ENCODE measurements around the gene CDYL2.

CDYL2 gene

DNA sequence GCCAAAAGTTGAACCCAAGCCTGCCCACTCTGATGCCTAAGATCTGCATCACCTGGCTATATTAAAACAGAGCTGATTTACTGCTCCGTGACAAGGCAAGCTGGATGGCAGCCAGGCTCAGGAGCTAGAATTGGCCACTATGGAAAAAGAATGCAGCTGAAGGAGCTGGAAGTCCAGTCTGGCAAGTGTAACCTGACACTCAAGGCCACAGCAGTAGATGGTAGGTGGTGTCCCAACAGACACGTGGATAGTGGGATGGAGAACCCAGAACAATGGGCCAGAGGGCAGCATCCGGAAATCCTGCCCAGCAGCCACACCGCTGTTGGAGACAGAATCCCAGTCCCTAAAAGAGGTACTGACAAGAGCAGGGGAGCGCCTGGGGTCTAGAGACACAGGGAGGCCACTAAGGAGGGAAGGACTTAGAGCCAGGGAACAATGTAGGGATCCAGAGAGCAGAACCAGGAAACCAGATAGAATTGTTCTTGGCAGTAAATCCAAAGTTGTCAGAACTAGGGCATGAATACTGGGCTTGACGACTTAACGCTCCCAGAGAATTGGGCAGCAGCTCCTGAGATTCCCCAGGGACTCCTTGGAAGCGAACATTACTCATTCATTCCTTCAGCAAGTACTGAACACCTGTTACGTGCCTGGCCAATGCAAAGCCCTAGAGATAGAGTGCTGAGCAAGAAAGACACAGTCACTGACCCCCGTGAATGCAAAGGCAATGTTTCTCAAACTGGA, 85.7 kb downstream of the CDYL2 start:
- no peaks in the 10 kb centered on the region for H3K9me3 ChIP-seq
- H3K4me1 ChIP-seq (ENCODE audit: control insufficient read depth in 1 of 2, insufficient read depth in 1 of 2, low read depth in 1 of 2, low read length in 1 of 2) = peaks cover 7 to 9% of the 10 kb centered on the region in 2 experiments
- no peaks in the 10 kb centered on the region for H3K27me3 ChIP-seq
- no peak overlapping the region for H3K4me3 ChIP-seq (ENCODE audit: low read depth in 1 of 2, low read length in 1 of 2)
- H3K27ac ChIP-seq = no peak overlapping the region
- TF ChIP-seq, protein P1, sequence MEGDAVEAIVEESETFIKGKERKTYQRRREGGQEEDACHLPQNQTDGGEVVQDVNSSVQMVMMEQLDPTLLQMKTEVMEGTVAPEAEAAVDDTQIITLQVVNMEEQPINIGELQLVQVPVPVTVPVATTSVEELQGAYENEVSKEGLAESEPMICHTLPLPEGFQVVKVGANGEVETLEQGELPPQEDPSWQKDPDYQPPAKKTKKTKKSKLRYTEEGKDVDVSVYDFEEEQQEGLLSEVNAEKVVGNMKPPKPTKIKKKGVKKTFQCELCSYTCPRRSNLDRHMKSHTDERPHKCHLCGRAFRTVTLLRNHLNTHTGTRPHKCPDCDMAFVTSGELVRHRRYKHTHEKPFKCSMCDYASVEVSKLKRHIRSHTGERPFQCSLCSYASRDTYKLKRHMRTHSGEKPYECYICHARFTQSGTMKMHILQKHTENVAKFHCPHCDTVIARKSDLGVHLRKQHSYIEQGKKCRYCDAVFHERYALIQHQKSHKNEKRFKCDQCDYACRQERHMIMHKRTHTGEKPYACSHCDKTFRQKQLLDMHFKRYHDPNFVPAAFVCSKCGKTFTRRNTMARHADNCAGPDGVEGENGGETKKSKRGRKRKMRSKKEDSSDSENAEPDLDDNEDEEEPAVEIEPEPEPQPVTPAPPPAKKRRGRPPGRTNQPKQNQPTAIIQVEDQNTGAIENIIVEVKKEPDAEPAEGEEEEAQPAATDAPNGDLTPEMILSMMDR (IDR thresholded peaks at IDR 0.05) = no peak
- no peaks in the 10 kb centered on the region for H3K36me3 ChIP-seq

DNA sequence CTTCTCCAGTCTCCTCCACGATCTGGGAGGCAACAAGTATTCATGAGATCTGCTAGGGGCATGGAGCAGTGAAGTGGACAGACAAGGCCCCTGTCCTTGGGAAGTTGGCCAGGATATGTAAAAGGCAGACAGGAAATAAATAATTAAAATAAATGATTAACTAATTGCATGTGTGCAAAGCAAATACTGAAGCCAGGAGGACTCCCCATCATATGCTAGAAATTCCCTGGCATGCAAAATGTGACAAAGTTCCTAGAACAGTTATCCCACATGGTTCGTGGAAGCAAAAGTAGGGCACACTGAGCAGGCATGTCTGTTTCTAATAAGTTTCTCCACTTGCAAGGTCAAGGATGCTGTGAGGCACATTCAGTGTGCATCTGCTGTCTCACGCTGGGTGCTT, 86.8 kb downstream of the CDYL2 start:
- no peak overlapping the region for H3K4me3 ChIP-seq (ENCODE audit: low read depth in 1 of 2, low read length in 1 of 2)
- TF ChIP-seq, protein P1 (IDR thresholded peaks at IDR 0.05) = no peak
- H3K36me3 ChIP-seq = no peaks in the 10 kb centered on the region
- H3K4me1 ChIP-seq (ENCODE audit: control insufficient read depth in 1 of 2, insufficient read depth in 1 of 2, low read depth in 1 of 2, low read length in 1 of 2) = peaks cover 7 to 9% of the 10 kb centered on the region in 2 experiments
- no peaks in the 10 kb centered on the region for H3K9me3 ChIP-seq
- no peak overlapping the region for H3K27ac ChIP-seq
- H3K27me3 ChIP-seq = no peaks in the 10 kb centered on the region

DNA sequence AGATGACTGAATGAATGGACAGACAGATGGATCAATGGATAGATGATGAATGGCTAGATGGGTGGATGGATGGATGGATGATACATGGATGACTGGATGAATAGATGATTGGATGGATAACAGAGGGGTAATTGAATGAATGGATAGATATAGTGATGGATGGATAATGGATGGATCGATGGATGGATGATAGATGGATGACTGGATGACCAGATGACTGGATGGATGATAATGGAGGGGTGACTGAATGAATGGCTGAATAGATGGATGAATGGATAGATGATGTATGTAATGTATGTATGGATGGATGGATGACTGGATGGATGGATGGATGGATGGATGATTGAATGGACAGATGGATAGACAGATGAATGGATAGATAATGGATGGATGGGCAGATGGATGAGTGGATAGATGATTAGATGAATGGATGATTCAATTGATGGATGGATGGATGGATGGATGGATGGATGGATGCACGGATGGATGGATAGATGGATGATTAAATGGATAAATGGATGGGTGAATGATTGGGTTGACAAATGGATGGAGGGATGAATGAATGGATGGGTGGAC, 87.7 kb downstream of the CDYL2 start:
- H3K36me3 ChIP-seq = no peaks in the 10 kb centered on the region
- H3K27me3 ChIP-seq = no peaks in the 10 kb centered on the region
- TF ChIP-seq, protein P1 (IDR thresholded peaks at IDR 0.05) = no peak
- no peak overlapping the region for H3K4me3 ChIP-seq (ENCODE audit: low read depth in 1 of 2, low read length in 1 of 2)
- no peak overlapping the region for H3K27ac ChIP-seq
- peaks cover 7 to 9% of the 10 kb centered on the region in 2 experiments for H3K4me1 ChIP-seq (ENCODE audit: control insufficient read depth in 1 of 2, insufficient read depth in 1 of 2, low read depth in 1 of 2, low read length in 1 of 2)
- no peaks in the 10 kb centered on the region for H3K9me3 ChIP-seq

DNA sequence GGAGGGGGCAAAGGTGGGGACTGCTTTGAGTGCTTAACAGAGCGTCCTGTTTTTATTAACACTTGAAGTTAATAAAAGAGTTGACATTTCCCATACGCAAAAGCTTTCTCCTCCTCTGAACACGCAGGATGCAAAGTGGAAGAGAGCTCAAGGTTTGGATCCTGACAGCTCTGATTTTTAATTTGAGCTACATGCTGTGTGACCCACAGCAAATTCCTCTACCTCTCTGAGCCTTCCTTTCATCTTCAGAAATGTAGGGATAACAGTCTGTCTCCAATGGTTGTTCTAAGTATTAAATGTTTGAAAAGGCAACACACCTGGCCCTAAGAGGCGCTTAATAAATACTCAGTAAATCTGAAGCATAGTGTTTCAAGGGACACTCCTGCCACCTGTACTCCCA, 93.0 kb downstream of the CDYL2 start:
- Histone ChIP-seq H3K4me1 (ENCODE audit: control insufficient read depth in 1 of 2, insufficient read depth in 1 of 2, low read depth in 1 of 2, low read length in 1 of 2) (no peaks in the 10 kb centered on the region), H3K27ac (no peak overlapping the region), H3K36me3 (no peaks in the 10 kb centered on the region), H3K4me3 (ENCODE audit: low read depth in 1 of 2, low read length in 1 of 2) (no peak overlapping the region), H3K9me3 (no peaks in the 10 kb centered on the region), H3K27me3 (no peaks in the 10 kb centered on the region)
- TF ChIP-seq, protein P1 (IDR thresholded peaks at IDR 0.05) = no peak

DNA sequence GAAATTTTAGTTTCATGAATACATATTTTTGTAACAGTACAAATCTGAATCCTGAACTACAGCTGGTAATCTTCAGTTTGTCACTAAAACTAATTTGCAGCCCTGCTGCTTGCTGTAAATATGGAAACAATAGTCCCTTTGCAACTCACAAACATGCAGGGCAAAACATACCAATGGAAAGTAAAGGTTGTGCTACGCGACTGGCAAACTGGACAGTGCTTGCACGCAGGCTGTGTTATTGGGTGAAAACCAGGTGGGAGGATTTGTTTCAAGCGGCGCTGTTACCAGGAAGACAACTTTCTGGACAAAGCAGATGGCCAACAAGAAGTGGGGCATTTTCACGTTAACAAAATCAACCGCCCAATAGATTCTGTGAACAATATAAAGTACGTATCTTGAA, 93.5 kb downstream of the CDYL2 start:
- TF ChIP-seq, protein P1 (IDR thresholded peaks at IDR 0.05) = no peak

More for the DNA sequence above, 93.5 kb downstream of the CDYL2 start:
- Histone ChIP-seq H3K27ac (no peak overlapping the region), H3K4me3 (ENCODE audit: low read depth in 1 of 2, low read length in 1 of 2) (no peak overlapping the region), H3K4me1 (ENCODE audit: control insufficient read depth in 1 of 2, insufficient read depth in 1 of 2, low read depth in 1 of 2, low read length in 1 of 2) (no peaks in the 10 kb centered on the region), H3K36me3 (no peaks in the 10 kb centered on the region), H3K9me3 (no peaks in the 10 kb centered on the region), H3K27me3 (no peaks in the 10 kb centered on the region)
